ENCODE results near the gene STUB1. TPM values are rescaled to one million over a fixed set of nuclear protein-coding genes. Genes with fewer than 3 reads are reported as not detected.

STUB1 gene
- total RNA-seq, 1 donor from 2014 or later = 124 TPM

GRCh38 chr16:670485-671352 is 9.5 kb upstream of the STUB1 start:
- no peaks in the 10 kb centered on the region for H3K9me3 ChIP-seq
- H3K4me1 ChIP-seq = peaks cover 37% of the 10 kb centered on the region
- no peak for DNase-seq (ENCODE audit: extremely low spot score in 2 of 2)
- no peak overlapping the region for H3K4me3 ChIP-seq
- intact Hi-C loops (cut with DNase I) = no loop called here
- H3K36me3 ChIP-seq = peaks cover 0 to 42% of the 10 kb centered on the region in 2 donors
- no peak for TF ChIP-seq POLR2AphosphoS5 (IDR thresholded peaks at IDR 0.05; ENCODE audit: insufficient read depth in 1 of 2, low read depth in 1 of 2)
- no peak for TF ChIP-seq CTCF (IDR thresholded peaks at IDR 0.05)
- no peak for TF ChIP-seq POLR2A (IDR thresholded peaks at IDR 0.05)
- no peaks in the 10 kb centered on the region for H3K27me3 ChIP-seq
- H3K27ac ChIP-seq = no peak overlapping the region

- no peaks in the 10 kb centered on the region for H3K9me3 ChIP-seq
- no peak overlapping the region for H3K27ac ChIP-seq
- DNase-seq (ENCODE audit: extremely low spot score in 2 of 2) = no peak
- H3K4me1 ChIP-seq = peaks cover 45% of the 10 kb centered on the region
- no peaks in the 10 kb centered on the region for H3K27me3 ChIP-seq
- no peak overlapping the region for H3K4me3 ChIP-seq
- TF ChIP-seq POLR2AphosphoS5 (IDR thresholded peaks at IDR 0.05; ENCODE audit: insufficient read depth in 1 of 2, low read depth in 1 of 2) = no peak
- no peak for TF ChIP-seq CTCF (IDR thresholded peaks at IDR 0.05)
- TF ChIP-seq POLR2A (IDR thresholded peaks at IDR 0.05) = no peak
- peaks cover 0 to 42% of the 10 kb centered on the region in 2 donors for H3K36me3 ChIP-seq
- intact Hi-C loops (cut with DNase I) = no loop called here
Measured at GRCh38 chr16:671353-672131, 8.7 kb upstream of the STUB1 start.

- intact Hi-C loops (cut with DNase I) = no loop called here
- H3K36me3 ChIP-seq = peaks cover 0 to 42% of the 10 kb centered on the region in 2 donors
- H3K4me1 ChIP-seq = peaks cover 49% of the 10 kb centered on the region
- no peaks in the 10 kb centered on the region for H3K27me3 ChIP-seq
- H3K9me3 ChIP-seq = no peaks in the 10 kb centered on the region
- no peak overlapping the region for H3K4me3 ChIP-seq
- no peak overlapping the region for H3K27ac ChIP-seq
- TF ChIP-seq POLR2AphosphoS5 (IDR thresholded peaks at IDR 0.05; ENCODE audit: insufficient read depth in 1 of 2, low read depth in 1 of 2) = no peak
- no peak for TF ChIP-seq CTCF (IDR thresholded peaks at IDR 0.05)
- no peak for TF ChIP-seq POLR2A (IDR thresholded peaks at IDR 0.05)
- no peak for DNase-seq (ENCODE audit: extremely low spot score in 2 of 2)
Measured at GRCh38 chr16:672371-672770, 7.8 kb upstream of the STUB1 start.

- H3K36me3 ChIP-seq = peaks cover 0 to 42% of the 10 kb centered on the region in 2 donors
- H3K27me3 ChIP-seq = no peaks in the 10 kb centered on the region
- H3K4me3 ChIP-seq = no peak overlapping the region
- H3K4me1 ChIP-seq = peaks cover 48% of the 10 kb centered on the region
- H3K27ac ChIP-seq = no peak overlapping the region
- intact Hi-C loops (cut with DNase I) = no loop called here
- DNase-seq (ENCODE audit: extremely low spot score in 2 of 2) = no peak
- TF ChIP-seq POLR2AphosphoS5 (IDR thresholded peaks at IDR 0.05; ENCODE audit: insufficient read depth in 1 of 2, low read depth in 1 of 2) = no peak
- no peak for TF ChIP-seq CTCF (IDR thresholded peaks at IDR 0.05)
- TF ChIP-seq POLR2A (IDR thresholded peaks at IDR 0.05) = no peak
- H3K9me3 ChIP-seq = no peaks in the 10 kb centered on the region
Measured at GRCh38 chr16:672851-673250, 7.4 kb upstream of the STUB1 start.

All from vagina (tissue), 2 donors.